Fibroblast of the conjunctiva (primary cell): Measurements from ENCODE around the gene ZMYND11.

Experiments
- DNase-seq: peaks from one replicate; pipeline ENCODE4 v3.0.0-alpha.2; 2010; ENCODE audit warnings: low read depth

ZMYND11 gene

GRCh38 chr10:200405-200804 lies 65.2 kb downstream of the ZMYND11 start:
- no peak for DNase-seq

DNA sequence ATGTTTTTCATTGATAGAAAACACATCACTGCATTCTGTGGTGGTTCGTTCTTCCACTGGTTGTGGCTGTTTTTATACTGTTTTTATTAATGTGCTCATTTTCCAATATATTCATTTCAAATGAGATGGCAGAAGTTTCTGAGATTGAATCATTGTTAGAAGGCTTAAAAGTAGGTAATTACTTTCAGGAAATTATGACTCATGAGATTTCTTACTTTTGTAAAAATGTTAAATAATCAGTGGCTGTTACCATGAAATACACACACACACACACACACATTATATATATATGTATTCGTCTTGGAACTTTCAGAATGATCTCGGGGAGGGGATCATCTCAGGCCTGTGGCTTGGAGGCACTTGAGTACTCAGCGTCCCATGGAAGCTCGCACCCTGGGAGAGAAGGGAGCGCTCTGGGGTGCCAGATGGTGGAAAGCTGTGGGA lies 66.1 kb downstream of the ZMYND11 start:
- no peak for DNase-seq

GRCh38 chr10:208616-209015 lies 73.4 kb downstream of the ZMYND11 start:
- no peak for DNase-seq

DNA sequence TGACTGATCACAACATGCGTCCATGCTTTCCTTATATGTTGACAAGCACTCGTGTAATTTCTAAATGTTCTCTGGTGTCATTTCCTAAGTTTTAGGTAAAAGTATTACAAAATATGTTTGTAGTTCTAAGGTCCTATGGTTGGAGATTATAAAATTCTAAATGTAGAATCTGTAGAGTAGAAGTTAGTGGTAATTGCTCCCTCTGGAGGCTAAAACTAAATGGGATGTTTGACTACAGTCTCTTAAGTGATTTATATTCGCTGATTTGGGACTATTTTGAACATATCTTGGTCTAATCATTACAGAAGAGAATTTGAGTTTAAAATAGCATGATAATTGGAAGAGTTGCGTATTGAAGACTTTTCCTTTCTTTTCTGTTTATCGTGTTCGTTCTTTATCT lies 74.1 kb downstream of the ZMYND11 start:
- no peak for DNase-seq

DNA sequence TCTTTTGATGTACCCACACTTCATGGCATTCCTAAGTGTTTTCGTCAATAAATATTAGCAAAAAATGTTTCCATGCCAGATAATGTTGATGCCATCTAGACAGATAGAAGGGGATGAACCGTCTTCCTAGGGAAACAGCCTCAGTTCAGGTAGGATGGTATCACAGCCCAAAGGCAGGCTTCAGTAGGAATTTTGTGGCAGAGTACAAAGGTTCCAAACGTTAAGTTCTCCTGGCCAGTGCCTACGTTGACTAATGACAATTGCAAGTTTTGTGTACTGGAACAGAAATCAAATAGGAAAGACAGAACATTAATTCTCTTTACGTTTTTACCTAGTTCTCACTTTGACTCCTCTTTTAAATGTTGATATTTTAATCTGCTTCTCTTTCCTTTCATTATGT lies 75.0 kb downstream of the ZMYND11 start:
- DNase-seq: no peak

DNA sequence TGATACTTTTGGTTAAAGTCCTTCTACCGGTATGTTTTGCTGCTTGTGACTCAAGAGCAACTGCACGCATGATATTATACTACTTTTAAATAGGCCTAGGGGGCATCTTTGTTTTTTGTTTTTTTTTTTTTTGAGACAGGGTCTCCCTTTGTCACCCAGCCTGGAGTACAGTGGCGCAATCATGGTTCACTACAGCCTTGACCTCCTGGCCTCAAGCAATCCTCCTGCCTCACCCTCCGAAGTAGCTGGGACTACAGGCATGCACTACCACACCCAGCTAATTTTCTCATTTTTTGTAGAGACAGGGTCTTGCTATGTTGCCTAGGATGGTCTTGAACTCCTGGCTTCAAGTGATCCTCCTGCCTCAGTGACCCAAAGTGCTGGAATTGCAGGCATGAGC lies 80.2 kb downstream of the ZMYND11 start:
- DNase-seq: no peak

GRCh38 chr10:218798-219197 lies 83.5 kb downstream of the ZMYND11 start:
- no peak for DNase-seq

GRCh38 chr10:219731-220472 lies 84.6 kb downstream of the ZMYND11 start:
- no peak for DNase-seq

DNA sequence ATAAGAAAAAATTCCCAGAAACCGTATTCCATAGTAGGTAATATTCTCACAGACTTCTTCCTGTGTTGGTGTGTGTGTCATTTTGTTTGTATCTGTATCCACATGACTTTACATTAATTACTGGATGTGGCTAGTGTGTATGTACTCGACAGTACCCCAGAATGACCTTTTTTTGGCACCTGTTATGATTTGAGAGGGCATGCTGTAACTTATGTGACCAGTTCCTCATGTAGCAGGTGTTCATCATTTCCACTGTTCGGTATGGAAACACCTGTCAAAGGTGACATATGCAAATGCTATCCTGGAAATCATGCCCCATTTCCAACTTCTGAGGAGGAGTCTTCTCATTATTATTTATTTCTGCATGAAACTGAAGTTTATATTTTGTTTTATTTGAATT lies 89.3 kb downstream of the ZMYND11 start:
- DNase-seq: no peak

- DNase-seq: no peak
These were observed 90.8 kb downstream of the ZMYND11 start for GRCh38 chr10:226018-226417.

DNA sequence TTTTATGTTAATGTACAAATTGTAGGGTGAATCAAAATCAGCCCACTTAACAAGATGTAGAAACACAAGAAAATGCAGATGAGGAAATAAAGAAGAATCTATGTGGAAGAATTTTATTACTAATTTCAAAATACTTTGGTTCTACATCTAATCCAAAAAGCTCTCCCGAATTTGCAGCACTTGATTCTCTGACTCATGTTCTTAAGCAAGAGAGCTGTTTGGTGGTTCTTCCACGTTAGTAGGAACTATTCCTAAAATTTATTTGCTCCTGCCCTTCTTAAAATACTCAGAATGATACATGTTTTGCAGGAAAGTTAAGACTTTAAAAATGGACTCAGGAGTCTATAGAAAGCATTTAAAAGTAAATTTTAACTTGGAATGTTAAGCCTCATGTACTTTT lies 91.8 kb downstream of the ZMYND11 start:
- no peak for DNase-seq

- DNase-seq: no peak
These were observed 93.1 kb downstream of the ZMYND11 start for GRCh38 chr10:228366-228765.

DNA sequence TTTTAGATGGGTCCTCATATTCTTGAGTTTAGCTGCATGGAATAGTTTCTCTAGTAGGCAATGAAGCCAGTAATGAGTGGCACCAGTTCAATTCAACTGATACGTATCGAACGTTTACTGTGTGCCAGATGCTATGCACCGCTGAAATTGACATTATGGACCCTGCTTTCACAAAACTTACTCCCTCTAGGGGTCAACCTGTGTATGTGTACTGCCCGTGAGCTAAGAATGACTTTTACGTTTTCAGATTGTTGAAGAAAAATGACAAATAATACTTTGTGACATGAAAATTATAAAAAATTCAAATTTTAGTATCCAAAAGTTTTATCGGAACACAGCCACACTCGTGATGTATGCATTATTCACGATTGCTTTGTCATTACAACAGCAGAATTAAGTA lies 95.5 kb downstream of the ZMYND11 start:
- no peak for DNase-seq

DNA sequence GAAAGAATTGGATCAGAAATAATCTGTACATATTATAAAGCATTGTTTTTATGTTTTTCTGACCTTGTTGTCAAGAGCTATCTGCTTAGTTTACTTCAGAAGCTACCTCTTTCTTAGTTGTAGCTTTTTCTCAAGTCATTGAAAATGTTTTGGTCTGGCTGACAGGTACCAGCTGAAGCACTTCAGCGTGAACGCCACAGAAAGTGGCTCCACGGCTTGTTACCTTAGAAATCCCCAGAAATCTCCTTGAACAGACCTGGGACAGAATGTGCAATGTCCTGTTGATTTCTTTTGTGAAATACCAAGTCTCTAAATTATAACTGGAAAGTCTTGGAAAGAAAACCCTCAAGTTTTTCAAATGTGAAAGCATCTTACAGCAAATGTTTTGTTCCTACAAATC lies 96.8 kb downstream of the ZMYND11 start:
- no peak for DNase-seq

DNA sequence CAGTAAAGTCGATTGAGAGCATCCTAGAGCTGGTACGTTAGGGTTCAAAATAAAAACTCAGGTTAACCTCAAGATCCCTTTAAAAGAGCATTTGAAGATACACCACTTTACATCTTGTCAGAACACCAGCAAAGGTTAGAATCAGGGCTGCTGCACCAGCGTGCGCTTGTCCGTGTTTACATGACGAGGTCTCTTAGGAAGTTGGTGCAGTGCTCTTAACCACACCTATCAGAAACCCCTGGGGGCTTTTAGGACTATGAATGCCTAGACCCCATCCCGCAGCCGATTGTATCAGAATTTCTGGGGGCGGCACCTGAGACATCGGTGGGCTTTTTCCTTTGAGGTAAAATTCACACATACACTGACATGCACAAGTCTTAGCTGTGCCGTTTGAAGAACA lies 97.6 kb downstream of the ZMYND11 start:
- DNase-seq: no peak

DNA sequence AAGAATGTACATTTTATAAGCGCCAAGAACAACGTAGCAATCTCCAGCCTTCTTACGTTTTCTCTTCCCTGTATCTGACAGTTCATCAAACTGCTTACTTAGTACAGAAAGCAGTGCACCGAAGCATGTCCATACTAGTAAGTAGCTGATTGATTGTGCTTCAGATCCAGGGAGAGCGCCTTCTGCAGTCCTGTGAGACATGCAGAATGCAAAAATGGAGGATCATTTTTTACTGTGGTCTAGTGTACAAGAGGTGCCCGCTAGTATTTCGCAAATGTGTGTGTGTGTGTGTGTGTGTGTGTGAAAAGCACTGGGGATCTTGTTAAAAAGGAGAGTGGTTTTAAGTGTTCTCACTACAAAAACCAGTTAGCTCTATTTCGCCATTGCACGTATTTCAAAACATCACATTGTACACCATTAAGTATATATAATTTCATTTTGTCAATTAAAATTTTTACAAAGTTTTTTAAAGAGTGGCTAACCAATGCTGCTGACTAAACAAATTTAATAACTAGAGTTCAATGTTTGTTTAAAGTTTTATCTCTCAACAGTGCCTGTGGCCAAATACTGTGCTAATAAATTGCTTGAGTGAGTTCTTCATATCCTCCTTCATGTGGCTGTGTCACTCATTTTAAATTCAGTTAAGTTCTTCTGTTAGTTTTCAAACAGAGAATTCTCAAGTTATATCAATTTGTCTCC lies 99.6 kb downstream of the ZMYND11 start:
- DNase-seq: no peak

GRCh38 chr10:235915-236314 lies 100.7 kb downstream of the ZMYND11 start:
- DNase-seq: no peak

DNA sequence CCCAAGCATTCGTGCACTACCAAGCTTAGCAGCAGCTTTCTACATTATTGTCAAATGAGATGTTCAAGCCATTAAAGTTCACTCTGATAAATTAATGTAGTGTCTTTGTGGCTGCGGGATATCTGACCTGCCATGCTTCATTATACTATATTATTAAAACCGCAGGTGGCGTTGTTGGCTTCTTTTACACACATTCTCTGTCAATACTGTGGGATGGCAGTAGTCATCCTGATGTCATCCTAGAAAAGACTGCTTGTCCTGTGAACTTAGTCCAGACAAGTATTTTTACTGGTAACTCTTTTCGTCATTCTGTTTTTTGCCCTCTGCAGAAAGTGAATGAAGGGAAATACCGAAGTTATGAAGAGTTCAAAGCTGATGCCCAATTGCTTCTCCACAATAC lies 103.9 kb downstream of the ZMYND11 start:
- DNase-seq: no peak

DNA sequence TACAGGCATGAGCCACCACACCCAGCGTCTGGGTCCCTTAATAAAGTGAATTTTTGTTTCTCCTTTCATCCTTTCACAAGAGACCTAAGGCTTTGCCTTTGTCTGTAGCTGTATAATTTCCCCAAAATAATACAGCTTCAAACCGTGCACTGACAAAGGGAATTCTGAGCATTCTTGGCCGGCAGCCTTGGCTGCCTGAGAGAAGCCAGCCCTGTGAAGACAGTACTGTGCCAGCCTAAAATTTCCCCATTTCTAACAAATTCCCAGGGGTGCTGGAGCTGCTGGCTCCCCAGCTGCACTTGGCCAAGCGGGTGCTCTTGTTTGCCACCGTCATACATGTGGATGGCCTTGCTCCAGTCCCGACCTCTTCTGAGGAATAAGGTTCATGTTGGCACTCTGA lies 106.2 kb downstream of the ZMYND11 start:
- no peak for DNase-seq

DNA sequence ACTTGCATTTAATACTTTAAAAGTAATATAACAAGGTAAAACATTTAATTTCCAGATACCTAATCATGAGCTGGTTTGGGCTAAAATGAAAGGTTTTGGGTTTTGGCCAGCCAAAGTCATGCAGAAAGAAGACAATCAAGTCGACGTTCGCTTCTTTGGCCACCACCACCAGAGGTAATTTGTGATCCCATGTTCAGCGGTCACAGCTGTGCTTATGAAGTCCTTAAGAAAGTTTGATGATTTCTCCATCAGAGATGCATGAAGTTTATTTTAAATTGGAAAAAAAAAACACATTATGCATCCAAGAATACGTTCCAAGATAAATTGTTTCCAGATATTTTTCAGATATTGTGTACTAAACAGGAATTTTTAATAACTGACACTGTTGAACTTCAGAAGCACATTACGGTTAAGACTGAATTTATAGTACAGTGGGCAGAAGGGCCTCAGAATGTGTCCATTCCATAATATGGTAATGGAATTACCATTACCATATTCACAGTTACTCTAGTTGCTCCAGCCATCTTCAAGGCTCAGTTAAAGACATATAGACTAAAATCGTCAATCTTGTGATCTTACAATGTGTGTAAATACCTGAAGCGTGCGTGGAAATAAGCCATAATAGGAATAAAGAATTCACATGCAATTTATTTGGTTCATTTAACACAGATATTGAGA lies 106.8 kb downstream of the ZMYND11 start:
- DNase-seq: no peak

GRCh38 chr10:244227-244626 lies 109.0 kb downstream of the ZMYND11 start:
- no peak for DNase-seq

DNA sequence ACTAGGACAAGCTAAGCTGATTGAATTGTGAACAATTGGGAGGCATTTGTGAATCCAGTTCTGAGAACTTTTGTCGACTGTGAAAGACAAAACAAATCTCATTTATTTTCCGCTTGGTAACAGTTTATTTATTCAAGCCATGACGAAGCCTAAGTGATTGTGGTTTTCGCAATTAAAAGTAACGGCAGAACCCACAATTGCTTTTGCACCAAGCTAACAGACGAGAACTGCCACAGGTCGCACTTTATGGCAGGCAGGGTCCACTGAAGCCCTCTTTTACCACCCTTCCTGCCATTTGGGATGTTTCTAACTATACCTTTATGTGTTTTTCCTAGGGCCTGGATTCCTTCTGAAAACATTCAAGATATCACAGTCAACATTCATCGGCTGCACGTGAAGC lies 111.2 kb downstream of the ZMYND11 start:
- no peak for DNase-seq

- no peak for DNase-seq
These were observed 112.2 kb downstream of the ZMYND11 start for GRCh38 chr10:247480-247879.
